NCI-H446 treated with DMSO at 0.1 percent for 48 hours (cell line): ENCODE data around the gene CIB2.

Experiments used
- DNase-seq: peaks from one replicate; lab custom pipeline; 2025; lab: John Stamatoyannopoulos, UW

The CIB2 gene

GRCh38 chr15:78083687-78084448 lies 47.4 kb downstream of the CIB2 start:
- no peak for DNase-seq

GRCh38 chr15:78083186-78083585 lies 48.1 kb downstream of the CIB2 start:
- DNase-seq = no peak

GRCh38 chr15:78082743-78083110 lies 48.5 kb downstream of the CIB2 start:
- no peak for DNase-seq

GRCh38 chr15:78082106-78082742 lies 49.0 kb downstream of the CIB2 start:
- DNase-seq = no peak

GRCh38 chr15:78080088-78080460 lies 51.2 kb downstream of the CIB2 start:
- no peak for DNase-seq

- no peak for DNase-seq
Measured at GRCh38 chr15:78079298-78080087, 51.8 kb downstream of the CIB2 start.

GRCh38 chr15:78077871-78078210 lies 53.4 kb downstream of the CIB2 start:
- no peak for DNase-seq

GRCh38 chr15:78077053-78077870 lies 54.0 kb downstream of the CIB2 start, which contains the start of gene TBC1D2B:
TBC1D2B (minus strand) TSS chr15:78077711; CDS start chr15:78077652, 59 bp downstream.
- DNase-seq = no peak

- DNase-seq = no peak
Measured at GRCh38 chr15:78076231-78077052, 54.8 kb downstream of the CIB2 start.

- no peak for DNase-seq
Measured at GRCh38 chr15:78075490-78076230, 55.6 kb downstream of the CIB2 start.

GRCh38 chr15:78073046-78073787 lies 58.0 kb downstream of the CIB2 start:
- no peak for DNase-seq

GRCh38 chr15:78072080-78072892 lies 59.0 kb downstream of the CIB2 start:
- no peak for DNase-seq

- DNase-seq = no peak
Measured at GRCh38 chr15:78071383-78071782, 59.9 kb downstream of the CIB2 start.

- no peak for DNase-seq
Measured at GRCh38 chr15:78070049-78070700, 61.1 kb downstream of the CIB2 start.

- DNase-seq = no peak
Measured at GRCh38 chr15:78069462-78070029, 61.7 kb downstream of the CIB2 start.

GRCh38 chr15:78069052-78069414 lies 62.2 kb downstream of the CIB2 start:
- DNase-seq = no peak

GRCh38 chr15:78067328-78068228 lies 63.7 kb downstream of the CIB2 start:
- DNase-seq = peak; percentile 44
